GM19438 (cell line): ENCODE results near the gene PLA2G4F.

ENCODE experiments used
- ATAC-seq: cut with Tn5 transposase; IDR thresholded peaks from one replicate; pipeline ENCODE4 v1.9.1; 2021; ENCODE audit warnings: low read depth; ENCODE audit not compliant: unreplicated experiment

Gene PLA2G4F

DNA sequence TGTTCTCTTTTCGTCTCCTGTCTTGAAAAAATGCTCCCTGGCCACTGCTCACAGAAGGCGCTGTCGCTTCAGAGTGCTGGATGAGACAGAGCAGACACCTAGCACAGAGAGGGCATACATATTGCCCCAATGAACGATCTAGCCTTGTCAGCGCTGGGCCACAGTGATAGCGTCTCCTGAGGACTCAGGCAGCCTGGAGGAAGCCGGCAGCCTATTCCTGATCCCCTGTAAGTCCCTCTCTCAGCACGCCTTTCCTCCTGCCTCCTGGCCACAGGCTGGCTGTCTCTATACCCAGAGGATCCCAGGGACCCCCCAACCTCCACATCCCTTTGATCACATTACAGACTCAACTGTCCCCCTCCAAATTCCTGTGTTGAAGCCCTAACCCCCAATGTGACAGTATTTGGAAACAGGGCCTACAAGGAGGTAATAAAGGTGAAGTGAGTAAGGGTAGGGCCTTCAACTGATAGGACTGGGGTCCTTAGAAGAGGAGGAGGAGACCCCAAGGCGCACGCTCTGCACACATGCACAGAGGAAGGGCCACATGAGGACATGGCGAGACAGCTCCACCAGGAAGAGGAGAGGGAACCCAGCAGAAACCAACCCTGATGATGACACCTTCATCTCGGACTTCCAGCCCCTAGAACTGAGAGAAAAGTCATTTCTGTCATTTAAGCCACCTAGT is 7.5 kb downstream of the PLA2G4F start:
- no peak for ATAC-seq

DNA sequence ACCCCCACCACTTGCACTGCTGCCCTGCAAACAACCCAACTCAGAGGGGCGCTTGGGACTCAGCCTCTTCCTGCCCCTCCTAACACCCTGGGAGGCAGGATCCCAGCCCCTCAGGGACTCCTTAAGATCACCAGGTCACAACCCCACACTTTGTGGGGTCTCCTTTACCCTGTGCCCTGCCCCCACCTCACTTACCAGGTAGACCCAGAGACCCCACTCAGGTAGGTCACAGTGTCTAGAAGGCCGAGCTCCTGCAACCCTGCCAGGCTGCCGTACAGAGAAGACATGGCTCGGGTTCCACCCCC is 9.1 kb downstream of the PLA2G4F start:
- ATAC-seq = no peak

DNA sequence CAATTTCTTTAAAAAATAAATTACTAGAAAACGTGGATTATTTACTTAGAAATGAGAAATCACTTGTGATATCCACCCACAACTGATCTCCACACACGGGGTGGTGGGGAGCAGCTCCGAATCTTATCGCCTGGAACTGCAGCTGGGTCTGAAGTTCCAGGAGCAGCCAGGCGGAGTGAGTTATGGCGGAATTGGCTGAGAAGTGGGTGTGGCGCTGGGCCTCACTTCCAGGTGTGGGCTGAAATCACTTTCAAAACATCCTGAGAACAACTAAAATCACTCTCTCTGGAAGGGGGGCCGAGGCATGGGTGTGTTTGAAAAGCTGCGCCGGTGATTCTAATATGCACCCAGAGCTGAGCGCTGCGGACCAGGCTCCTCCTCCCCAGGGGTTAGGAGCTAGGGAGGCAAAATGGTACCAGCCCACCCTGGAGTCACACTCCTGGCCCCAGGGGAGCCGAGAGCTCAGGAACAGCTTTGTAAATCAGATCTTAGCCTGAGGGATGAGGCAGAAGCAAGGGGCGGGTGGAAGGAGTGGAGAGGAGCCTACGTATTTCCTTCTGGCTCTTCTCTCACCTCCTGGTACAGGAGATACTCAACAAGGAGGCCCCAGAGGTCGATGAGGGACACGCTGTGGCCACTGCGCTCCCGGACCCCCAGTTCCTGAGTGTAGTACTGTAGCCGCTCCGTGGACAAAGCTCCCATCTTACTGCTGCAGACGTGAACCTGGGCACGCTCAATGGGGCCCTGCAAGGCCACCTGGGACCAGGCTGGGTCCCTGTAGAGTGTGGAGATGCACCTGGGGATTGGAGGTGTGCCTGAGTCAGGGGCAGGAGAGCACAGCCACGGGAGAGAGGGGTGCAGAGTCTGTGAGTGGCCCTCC is 9.6 kb downstream of the PLA2G4F start:
- ATAC-seq = no peak

DNA sequence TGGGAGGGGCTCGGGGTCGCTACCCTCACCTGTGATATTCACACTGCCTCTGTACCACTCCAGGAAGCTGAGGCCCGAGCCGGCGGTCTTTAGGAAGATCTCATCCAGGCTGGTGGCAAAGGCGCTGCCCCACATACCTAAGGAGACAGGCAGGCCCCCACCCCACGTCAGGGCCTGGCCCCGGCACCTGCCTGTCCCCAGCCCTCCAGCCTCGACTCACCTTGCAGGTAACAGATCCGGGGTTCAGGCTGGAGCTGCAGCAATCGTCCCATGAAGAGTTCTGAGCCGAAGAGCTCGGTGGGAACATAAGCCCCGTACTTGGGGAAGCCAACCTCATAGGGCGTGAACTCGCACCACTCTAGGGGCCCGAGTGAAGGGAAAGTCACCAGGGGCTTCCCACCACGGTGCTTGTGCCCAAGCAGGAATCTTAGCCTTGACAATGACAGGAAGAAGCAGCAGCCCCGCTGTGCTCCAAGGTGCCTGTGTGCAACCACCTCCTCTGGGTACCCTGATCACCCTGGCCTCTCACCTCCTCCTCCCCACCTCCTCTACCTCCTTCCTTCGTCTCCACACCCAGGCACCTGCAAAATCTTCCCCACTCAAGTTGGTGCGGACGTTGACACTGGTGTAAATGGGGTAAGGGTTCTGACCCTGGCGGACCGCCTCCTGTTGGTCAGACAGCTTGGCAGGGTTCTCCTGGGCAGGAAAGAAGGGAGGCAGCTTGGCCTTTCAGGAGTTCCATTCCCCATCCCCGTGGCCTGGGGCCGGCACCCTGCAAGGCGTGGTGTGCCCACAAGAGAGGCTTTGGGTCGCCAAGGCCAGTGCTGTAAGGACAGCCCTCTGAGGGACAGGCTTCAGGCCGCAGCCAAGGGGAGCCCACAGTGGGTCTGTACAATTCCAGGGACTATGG is 10.6 kb downstream of the PLA2G4F start:
- ATAC-seq = no peak

DNA sequence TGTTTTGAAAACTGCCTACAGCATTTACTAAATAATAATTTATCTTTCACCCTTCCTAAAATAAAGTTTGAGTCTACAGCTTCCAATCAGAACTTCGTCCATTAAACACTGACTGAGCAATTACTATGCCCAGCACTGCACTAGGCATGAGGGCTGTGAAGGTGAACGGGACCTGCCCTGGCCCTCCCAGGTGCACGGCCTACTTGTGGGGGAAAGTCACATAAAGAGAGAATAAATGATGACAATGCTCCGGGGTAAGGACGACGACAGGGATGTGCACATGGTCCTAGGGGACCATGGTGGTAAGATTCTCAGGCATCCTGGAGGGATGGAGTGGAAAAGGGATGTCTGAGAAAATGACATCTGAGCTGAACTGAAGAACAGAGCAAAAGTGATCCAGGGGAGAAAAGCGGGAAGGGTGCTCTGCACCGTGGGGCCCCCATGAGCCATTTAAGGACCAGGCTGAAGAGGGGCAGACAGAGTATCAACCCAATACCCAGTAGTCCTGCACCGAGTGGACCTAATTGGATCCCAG is 11.5 kb downstream of the PLA2G4F start:
- ATAC-seq = no peak

DNA sequence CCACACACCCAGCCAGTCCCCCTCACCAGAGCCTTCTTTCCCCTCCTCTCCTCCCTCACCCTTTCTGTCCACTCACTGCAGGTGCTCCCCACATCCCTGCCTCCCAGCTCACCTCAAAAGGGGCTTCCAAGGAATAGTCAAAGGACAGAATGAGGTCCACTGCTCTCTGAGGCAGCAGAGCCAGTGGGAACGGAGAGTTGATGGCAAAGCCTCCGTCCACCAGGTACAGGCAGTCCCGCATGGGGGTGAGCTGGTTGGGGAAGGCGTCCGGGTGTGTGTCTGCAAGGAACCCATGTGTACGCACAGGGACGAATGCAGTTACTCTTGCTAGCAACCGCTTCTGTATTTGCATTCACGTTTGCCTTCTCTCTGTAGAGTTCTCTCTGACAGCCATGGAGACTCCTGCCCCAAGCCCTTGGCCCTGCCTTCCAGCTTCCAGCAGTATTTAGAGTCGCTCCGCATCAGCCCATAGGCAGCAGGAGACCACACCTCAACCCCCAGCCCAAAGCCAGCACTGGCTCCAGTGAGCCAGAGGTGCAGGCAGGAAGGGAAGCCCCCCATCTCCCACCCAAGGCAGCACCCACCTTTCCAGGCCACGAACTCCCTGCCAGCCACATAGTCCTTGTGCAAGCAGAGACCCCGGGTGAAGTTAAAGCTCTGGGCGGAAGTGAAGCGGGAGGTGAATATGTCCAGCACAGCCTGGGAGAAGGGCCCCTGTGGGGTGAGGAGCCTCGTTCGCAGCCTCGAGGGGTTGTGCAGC is 12.4 kb downstream of the PLA2G4F start:
- ATAC-seq = no peak

DNA sequence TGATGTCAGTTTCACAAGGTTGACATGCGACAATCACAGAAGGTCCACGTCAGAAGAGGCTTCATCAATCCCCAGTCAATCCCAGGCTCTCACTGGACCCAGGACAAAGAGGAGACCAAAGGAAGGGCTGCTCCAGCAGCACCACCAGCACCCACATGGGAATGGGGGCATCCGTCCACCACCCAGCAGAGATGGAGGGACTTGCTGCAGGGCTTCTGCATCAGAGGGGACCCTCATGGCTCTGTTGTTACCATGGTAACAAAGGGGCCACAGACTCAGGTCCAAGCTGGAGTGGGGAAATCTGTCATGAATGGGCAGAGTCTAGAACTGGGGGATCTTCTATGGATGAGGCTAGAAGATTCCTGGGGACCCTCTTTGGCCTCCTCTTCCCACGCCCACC is 13.1 kb downstream of the PLA2G4F start:
- no peak for ATAC-seq

DNA sequence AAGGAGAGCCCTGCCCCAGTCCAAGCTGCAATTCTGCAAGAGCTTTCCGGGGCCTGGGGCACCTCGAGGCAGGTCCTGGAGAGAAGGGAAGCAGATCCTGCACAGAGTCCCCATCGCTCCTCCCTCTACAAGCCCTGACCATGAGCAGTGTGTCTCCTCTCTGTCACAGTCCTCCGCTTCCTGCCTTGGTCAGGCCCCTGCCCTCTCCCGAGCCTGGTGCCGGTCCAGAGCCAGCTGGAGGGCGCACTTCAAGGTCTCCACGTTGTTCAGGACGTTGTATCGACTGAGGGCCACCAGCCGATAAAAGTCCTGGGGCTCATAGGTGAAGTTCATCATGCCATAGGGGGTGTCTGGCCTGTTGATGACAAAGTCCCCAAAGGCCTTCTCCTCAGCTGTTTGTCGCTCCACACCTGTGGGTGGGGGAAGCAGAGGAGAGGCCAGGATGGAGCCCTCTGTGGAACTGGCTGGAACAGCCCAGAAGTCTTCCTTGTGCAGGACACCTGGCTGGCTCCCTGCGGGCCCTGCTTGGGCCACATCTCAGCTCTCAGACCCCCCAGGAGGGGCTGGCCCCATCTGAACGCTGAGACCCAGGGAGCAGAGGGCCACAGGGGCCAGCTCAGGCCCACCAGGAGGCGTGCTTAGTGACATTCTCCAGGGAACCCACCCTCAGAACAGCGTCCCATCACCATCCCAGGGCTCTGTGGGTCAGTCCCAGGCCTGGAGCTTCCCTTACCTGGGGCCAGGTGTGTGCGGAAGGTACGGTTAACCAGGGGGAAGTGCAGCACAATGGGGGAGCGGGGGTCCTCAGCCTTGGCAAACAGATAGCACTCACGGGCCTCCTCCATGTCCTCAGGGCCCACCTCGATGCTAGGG is 14.4 kb downstream of the PLA2G4F start:
- ATAC-seq = no peak

DNA sequence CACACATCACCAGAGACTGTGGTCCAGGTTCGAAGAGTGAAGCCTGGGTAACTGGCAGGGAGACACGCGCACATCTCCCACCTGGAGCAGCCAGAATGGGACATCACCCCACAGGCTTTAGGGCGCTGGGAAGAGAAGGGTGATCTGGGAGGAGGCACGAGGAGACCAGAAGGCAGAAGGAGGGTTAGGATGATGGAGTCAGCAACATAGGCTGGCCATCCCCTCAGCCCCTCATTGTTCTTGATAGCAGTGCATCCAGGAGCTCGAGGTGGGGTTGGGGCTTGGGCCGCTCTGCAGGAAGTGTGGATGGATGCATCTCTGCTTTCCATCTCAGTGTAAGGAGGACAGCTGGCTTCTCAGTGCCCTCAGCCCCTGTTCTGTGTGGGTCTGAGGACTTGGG is 15.2 kb downstream of the PLA2G4F start:
- ATAC-seq = no peak

DNA sequence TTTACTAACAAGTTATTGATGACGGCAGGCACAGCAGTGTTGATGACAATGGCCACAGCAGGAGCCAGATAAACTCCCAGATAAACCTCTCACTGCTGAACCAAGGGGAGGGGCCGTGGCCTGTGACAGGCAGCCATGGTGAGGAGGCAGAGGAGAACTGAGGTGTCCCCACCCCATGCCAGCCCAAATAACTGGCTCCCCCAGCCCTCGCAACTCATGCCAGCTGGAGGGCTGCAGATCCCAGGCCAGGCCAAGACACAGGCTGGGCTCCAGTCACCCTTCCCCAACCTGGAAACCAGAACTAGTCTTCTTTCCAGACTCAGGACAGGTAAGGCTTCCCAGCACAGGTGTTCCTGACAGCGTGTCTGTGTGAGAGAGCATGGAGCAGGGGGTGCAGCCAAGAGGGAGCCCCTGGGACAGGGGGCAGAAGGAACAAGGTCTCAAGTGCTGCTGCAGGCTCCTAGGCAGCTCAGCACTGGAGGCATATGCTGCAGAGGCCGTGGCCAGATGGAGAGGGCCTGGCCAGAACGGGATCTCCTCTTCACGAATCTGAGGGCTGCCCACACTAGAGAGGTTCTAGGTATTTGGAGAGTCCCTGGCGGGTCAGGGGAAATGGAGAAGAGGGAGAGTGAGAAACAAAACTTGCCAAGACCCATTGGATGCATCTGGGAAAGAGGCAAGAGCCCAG is 15.9 kb downstream of the PLA2G4F start:
- no peak for ATAC-seq

DNA sequence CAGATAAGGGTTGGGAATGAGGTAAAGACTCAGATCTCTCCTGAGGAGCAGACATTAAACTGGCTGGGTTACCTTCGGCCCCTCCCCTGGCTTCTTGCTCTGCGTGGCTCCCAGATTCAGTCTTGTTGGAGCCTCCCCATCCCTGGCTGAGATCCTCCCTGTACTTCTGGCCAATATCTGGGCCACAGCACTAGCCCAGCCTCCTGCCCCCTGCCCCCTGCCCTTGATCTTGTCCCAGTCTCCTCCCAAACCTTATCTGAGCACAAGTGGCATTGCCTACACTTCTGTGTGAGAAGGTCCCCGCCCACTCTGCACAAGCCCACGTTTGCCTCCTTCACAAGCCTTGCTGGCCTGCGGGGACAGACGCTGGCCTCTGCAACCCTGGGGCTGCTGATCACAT is 16.8 kb downstream of the PLA2G4F start:
- no peak for ATAC-seq

DNA sequence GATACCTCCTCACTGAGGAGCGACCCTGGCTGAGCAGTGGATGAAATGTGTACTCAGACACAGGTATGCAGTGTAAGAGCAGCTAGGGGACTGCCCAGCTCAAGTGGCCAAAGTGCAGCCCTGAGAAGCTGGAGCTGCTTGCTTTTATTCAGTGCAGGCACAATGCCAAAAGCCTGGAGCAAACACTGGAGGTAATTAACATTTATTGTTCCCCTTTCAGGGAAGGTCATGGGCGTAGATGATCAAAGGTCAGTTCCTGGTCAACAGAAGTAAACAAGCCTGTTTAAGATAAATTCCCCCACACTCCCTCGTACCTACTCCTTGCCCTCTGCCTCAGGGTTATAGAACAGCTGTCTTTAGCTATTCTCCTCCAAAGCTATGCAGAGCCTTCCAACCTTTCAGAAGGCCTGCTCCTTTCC is 17.5 kb downstream of the PLA2G4F start:
- ATAC-seq = no peak

DNA sequence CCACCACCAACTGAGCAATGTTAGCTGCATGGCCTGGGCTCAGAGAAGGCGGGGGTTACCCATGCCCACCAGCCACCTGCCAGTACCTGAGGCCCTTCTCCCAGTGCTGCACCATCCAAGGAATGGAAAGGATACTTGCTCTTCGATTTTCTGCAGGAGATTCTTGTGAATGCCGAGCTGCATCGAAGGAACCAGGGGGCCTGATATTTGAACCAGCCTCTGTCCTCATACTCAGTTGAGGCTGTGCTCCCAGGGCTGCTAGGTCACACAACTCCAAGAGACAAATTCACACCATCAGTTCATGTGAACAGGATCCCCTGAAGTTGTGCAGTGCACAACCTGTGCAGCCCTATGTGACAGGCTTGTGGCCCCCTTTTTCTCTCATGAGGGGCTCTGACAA is 18.0 kb downstream of the PLA2G4F start:
- no peak for ATAC-seq

DNA sequence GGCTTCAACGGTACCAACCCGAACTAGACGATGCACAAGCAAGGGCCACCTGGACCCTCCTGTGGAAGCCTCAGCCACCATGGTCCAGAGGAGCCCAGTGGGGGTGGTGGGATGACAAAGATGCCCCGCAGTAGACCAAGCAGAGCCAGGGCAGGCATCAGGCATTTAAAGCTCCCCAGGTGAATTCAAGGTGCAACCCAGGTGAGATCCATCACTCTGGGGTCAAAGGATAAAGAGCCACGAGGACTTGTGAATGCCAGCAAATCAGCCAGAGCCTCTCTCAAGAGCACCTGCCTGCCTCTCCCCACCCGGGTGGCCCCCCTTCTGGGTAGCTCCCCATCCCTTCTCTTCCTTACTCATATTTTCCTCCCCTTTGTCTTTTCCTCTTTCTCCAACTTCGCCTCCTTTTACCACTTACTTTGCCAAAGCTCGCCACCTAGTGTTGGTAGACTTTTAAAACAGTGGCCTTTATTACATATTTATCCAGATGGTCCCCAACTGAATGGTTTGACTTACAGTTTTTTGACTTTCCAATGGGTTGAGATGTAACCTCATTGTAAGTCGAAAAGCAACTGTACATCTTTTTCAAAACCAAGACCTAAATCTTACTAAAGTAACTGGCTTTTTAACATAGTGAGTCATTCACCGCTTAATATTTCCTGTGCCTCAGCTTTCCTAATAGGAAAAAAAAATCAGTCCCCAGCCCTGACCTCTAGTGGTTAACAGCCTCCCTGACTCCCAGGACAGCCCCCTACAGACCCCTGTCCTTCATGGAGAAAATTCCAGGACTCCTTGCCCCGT is 18.8 kb downstream of the PLA2G4F start:
- ATAC-seq = no peak

DNA sequence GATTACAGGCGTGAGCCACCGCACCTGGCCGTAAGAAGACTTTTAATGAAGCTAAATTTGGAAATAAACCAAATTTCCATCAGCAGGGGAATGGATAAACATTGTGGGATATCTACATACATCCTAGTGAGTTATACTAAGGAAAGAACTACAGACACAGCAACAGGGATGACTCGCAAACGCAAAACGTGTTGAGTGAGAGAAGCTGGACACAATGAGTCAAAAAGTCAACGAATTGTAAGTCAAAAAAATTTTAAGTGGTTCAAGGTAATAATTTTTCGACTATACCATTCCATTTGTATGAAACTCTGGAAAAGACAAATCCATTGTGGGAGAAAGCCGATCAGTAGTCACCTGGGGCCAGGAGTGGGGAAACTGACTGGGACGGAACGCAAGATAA is 19.9 kb downstream of the PLA2G4F start:
- ATAC-seq = no peak

DNA sequence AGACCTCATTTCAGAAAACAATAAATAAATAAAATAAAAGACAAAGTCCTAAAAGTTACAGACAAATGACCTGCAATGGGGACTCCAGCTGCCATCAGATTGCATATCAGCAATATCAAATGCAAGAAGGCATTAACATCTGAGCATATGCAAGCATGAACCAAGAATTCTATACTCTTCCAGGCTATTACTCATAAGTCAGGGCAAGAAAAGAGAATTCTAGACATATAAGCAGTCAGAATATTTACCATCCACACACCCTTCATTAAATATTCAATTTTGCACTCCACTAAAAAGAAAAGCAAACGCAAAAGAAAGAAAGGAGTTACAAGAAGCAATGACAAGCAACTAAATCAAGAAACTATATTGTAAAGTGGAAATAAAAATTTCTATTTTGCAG is 21.1 kb downstream of the PLA2G4F start:
- ATAC-seq = no peak

DNA sequence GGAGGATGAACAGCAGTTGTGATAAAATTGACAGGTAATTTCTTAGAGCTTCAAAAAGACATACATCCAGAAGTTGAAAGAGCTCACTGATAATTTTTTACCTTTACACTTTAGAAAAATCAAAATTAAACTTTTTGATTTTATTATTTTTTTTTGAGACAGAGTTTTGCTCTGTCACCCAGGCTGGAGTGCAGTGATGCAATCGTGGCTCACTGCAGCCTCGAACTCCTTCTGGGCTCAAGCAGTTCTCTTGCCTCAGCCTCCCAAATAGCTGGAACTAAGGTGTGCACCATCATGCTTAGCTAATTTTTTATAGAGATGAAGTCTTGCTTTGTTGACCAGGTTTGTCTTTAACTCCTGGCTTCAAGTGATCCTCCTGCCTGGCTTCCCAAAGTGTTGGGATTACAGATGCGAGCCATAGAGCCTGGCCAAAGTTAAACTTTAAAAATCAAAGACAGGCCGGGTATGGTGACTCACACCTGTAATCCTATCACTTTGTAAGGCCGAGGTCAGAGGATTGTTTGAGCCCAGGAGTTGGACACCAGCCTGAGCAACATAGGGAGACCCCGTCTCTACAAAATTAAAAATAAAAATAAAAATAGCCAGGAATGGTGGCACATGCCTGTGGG is 21.7 kb downstream of the PLA2G4F start:
- ATAC-seq = no peak
